ENCODE measurements around the gene SUMO3.

The SUMO3 gene

DNA sequence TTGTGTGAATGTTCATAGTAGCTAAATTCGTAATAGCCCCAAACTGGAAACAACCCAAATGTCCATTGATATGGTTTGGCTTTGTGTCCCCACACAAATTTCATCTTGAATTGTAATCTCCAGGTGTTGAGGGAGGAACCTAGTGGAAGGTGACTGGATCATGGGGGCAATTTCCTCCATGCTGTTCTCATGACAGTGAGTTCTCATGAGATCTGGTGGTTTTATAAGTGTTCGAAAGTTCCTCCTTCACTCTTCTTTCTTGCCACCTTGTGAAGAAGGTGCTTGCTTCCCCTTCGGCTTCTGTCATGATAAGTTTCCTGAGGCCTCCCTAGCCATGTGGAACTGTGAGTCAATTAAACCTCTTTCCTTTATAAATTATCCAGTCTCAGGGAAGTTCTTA is 27.5 kb downstream of the SUMO3 start:
- peaks cover 93% of the 10 kb centered on the region for H3K79me2 ChIP-seq (ENCODE audit: low read length)
- no peak overlapping the region for H3K9ac ChIP-seq (ENCODE audit: low read length)
- H4K20me1 ChIP-seq (ENCODE audit: insufficient read depth, low read length), result peaks cover 30% of the 10 kb centered on the region
- peaks cover 18% of the 10 kb centered on the region for H3K36me3 ChIP-seq (replicated peaks; ENCODE audit: low read depth, low read length)
- peaks cover 19% of the 10 kb centered on the region for H3K4me1 ChIP-seq (ENCODE audit: low read length)
- no peak overlapping the region for H2AFZ ChIP-seq (ENCODE audit: low read depth, low read length)
- TF ChIP-seq, protein P1, sequence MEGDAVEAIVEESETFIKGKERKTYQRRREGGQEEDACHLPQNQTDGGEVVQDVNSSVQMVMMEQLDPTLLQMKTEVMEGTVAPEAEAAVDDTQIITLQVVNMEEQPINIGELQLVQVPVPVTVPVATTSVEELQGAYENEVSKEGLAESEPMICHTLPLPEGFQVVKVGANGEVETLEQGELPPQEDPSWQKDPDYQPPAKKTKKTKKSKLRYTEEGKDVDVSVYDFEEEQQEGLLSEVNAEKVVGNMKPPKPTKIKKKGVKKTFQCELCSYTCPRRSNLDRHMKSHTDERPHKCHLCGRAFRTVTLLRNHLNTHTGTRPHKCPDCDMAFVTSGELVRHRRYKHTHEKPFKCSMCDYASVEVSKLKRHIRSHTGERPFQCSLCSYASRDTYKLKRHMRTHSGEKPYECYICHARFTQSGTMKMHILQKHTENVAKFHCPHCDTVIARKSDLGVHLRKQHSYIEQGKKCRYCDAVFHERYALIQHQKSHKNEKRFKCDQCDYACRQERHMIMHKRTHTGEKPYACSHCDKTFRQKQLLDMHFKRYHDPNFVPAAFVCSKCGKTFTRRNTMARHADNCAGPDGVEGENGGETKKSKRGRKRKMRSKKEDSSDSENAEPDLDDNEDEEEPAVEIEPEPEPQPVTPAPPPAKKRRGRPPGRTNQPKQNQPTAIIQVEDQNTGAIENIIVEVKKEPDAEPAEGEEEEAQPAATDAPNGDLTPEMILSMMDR (IDR thresholded peaks at IDR 0.05; ENCODE audit: low read depth, low read length), result no peak
- no peak for TF ChIP-seq EZH2phosphoT487 (IDR thresholded peaks at IDR 0.05; ENCODE audit: low read depth)
- H3K27ac ChIP-seq (ENCODE audit: low read length), result no peak overlapping the region
- H3K9me3 ChIP-seq (ENCODE audit: insufficient read depth, low read length), result no peaks in the 10 kb centered on the region
- H3K27me3 ChIP-seq (ENCODE audit: low read depth, low read length), result no peaks in the 10 kb centered on the region
- H3K4me3 ChIP-seq (ENCODE audit: low read length), result no peak overlapping the region
- no peak overlapping the region for H3K4me2 ChIP-seq (ENCODE audit: low read length)

DNA sequence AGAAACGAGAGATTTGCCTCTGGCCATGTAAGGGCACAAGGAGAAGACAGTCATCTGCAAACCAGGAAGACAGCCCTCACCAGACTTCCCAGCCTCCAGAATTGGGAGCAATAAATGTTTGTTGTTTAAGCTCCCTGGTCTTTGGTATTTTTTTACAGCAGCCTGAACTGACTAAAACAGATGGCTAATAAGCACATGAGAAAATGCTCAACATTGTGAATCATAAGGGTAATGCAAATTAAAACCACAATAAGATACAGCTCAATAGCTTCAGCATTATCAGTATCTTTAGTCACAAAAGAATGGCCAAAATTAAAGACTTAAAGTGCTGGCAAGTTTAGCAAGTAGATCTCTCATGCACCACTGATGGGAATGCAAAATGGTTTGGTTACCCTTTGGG is 28.0 kb downstream of the SUMO3 start:
- H4K20me1 ChIP-seq (ENCODE audit: insufficient read depth, low read length), result peaks cover 30% of the 10 kb centered on the region
- no peak overlapping the region for H3K9ac ChIP-seq (ENCODE audit: low read length)
- no peak for TF ChIP-seq EZH2phosphoT487 (IDR thresholded peaks at IDR 0.05; ENCODE audit: low read depth)
- TF ChIP-seq, protein P1 (IDR thresholded peaks at IDR 0.05; ENCODE audit: low read depth, low read length), result no peak
- H3K36me3 ChIP-seq (replicated peaks; ENCODE audit: low read depth, low read length), result peaks cover 18% of the 10 kb centered on the region
- H3K4me1 ChIP-seq (ENCODE audit: low read length), result peaks cover 19% of the 10 kb centered on the region
- peaks cover 93% of the 10 kb centered on the region for H3K79me2 ChIP-seq (ENCODE audit: low read length)
- no peak overlapping the region for H2AFZ ChIP-seq (ENCODE audit: low read depth, low read length)
- no peak overlapping the region for H3K27ac ChIP-seq (ENCODE audit: low read length)
- H3K4me3 ChIP-seq (ENCODE audit: low read length), result no peak overlapping the region
- H3K4me2 ChIP-seq (ENCODE audit: low read length), result no peak overlapping the region
- no peaks in the 10 kb centered on the region for H3K9me3 ChIP-seq (ENCODE audit: insufficient read depth, low read length)
- H3K27me3 ChIP-seq (ENCODE audit: low read depth, low read length), result no peaks in the 10 kb centered on the region

DNA sequence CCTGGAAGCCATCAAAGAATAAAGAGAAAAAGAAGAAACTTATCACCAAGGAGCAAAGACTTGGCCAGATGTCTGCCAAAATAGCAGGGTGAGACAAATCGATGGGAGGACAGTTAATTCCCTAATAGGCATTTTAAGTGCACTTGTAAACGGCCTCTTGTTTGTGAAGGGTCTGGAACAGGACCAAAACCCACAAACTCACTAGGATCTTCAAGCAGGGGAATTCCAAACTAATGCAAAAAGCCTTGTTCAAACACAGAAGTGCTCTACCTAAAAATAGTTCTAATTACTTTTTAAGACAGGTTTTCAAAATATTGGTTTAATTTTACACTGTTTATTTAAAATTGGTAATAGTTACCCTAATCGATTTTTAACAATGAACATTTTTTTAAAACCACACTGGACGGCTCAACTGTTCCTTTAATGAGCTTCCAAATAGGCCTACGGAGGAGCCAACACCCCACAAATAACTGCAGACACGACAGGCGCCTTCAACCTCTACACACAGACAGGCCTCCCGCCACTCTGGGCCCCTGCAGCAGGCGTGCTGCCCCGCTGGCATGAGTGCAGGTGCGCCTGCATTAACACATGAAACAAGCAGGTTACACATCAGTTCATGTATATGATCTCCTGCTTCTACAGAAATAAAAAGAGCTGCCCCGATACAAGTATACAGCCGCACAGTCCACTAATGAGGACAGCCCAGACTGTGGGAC is 32.1 kb downstream of the SUMO3 start:
- H4K20me1 ChIP-seq (ENCODE audit: insufficient read depth, low read length), result peaks cover 13% of the 10 kb centered on the region; the same call in 1 of the 2 replicates
- no peak overlapping the region for H3K4me3 ChIP-seq (ENCODE audit: low read length)
- H3K9me3 ChIP-seq (ENCODE audit: insufficient read depth, low read length), result no peaks in the 10 kb centered on the region
- no peak overlapping the region for H2AFZ ChIP-seq (ENCODE audit: low read depth, low read length)
- TF ChIP-seq EZH2phosphoT487 (IDR thresholded peaks at IDR 0.05; ENCODE audit: low read depth), result no peak
- TF ChIP-seq, protein P1 (IDR thresholded peaks at IDR 0.05; ENCODE audit: low read depth, low read length), result no peak
- no peak overlapping the region for H3K4me2 ChIP-seq (ENCODE audit: low read length)
- no peak overlapping the region for H3K9ac ChIP-seq (ENCODE audit: low read length)
- peaks cover 82% of the 10 kb centered on the region for H3K79me2 ChIP-seq (ENCODE audit: low read length)
- no peaks in the 10 kb centered on the region for H3K27me3 ChIP-seq (ENCODE audit: low read depth, low read length)
- H3K27ac ChIP-seq (ENCODE audit: low read length), result no peak overlapping the region
- H3K36me3 ChIP-seq (replicated peaks; ENCODE audit: low read depth, low read length), result peaks cover 7% of the 10 kb centered on the region
- peaks cover 12% of the 10 kb centered on the region for H3K4me1 ChIP-seq (ENCODE audit: low read length)

DNA sequence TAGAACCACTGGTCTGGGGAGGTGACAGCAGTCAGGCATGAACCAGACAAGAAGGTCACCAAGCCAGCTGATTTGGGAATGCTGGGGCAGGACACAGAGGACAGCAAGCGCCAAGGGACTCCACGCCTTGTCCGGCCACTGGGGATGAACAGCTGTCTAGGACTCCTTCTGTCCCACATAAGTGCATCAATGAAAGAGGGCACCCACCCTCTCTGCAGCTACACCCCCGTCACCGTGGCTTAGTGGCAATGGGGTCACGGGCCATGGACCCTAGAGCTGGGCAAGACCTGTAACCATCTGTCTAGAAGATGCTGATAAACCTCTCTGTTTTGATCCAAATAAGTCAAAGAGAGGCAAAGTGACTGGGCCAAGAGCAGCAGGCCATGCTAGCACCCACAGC is 33.1 kb downstream of the SUMO3 start:
- Histone ChIP-seq H3K4me3 (ENCODE audit: low read length) (no peak overlapping the region), H3K27me3 (ENCODE audit: low read depth, low read length) (no peaks in the 10 kb centered on the region), H3K4me2 (ENCODE audit: low read length) (no peak overlapping the region), H3K79me2 (ENCODE audit: low read length) (peaks cover 75% of the 10 kb centered on the region), H3K4me1 (ENCODE audit: low read length) (peaks cover 4% of the 10 kb centered on the region), H2AFZ (ENCODE audit: low read depth, low read length) (no peak overlapping the region), H4K20me1 (ENCODE audit: insufficient read depth, low read length) (peaks cover 5% of the 10 kb centered on the region; the same call in 1 of the 2 replicates), H3K9me3 (ENCODE audit: insufficient read depth, low read length) (no peaks in the 10 kb centered on the region), H3K9ac (ENCODE audit: low read length) (no peak overlapping the region), H3K36me3 (replicated peaks; ENCODE audit: low read depth, low read length) (peaks cover 7% of the 10 kb centered on the region), H3K27ac (ENCODE audit: low read length) (no peak overlapping the region)
- no peak for TF ChIP-seq EZH2phosphoT487 (IDR thresholded peaks at IDR 0.05; ENCODE audit: low read depth)
- TF ChIP-seq, protein P1 (IDR thresholded peaks at IDR 0.05; ENCODE audit: low read depth, low read length), result no peak

All from OCI-LY3 (cell line).